Measurements from ENCODE around the gene KCNQ5. TPM values are rescaled to one million over a fixed set of nuclear protein-coding genes. Genes with fewer than 3 reads are reported as not detected.

The KCNQ5 gene
- total RNA-seq, 8 experiments from 2014 or later: 0.17 to 18.5 (median 1.7) TPM

DNA sequence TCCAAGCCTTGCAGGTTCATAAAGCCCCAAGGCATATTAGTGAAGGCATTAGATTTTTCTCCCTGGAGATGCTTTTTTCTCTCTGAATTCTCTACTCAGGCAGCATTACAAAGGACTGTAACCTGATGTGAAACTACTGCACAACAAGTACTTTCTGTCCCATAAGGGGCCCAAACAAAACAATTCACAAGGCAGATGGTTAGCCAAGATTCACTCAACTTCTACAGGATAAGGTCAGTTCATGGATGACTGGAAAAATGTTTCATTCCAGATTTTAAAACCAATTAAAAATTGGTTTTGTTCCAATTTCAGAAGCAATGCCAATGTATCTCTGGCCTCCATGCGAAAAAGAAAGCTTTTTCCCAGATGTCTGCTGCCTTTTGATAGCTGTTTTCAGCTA lies 421.6 kb downstream of the KCNQ5 start:
- no peak for ATAC-seq (replicated peaks in 6 of 8)
- Histone ChIP-seq H3K27ac (no peak overlapping the region), H3K4me1 (replicated peaks in 1 of 2) (peaks cover 0 to 4% of the 10 kb centered on the region in 2 donors), H3K4me3 (no peak overlapping the region)
- 88 to 100% (median 100%) methylated on average over 1 of the region's 1 CpG; no CpG with 5 or more reads in 5 of the 10 experiments for WGBS, 10 experiments
- in situ Hi-C loops (cut with MboI; ENCODE audit: low pct_unique_long_range_greater_than_20kb in 2 of 9, low sequenced_read_pairs in 9 of 9, unreplicated experiment in 9 of 9): no loop called here

DNA sequence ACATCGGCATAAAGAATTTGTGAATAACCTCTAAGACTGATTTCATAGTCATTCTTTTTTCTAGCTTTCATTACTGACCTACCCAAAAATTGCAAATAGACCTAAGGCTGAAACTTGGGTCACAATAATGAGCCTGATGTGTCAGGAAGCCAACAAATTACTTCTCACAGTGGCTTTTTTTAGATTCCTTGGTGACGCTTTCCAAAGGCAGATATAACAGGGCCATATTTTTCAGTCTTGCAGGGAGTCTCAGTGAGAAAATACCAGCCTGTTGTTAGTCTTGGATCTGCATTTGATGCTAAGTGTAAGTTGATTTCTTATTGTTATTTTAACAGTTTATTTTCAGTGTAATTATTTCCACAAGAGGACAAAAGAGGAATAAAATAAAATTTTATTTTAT lies 423.7 kb downstream of the KCNQ5 start:
- Histone ChIP-seq H3K4me3 (no peak overlapping the region), H3K4me1 (replicated peaks in 1 of 2) (peaks cover 0 to 4% of the 10 kb centered on the region in 2 donors), H3K27ac (no peak overlapping the region)
- in situ Hi-C loops (cut with MboI; ENCODE audit: low pct_unique_long_range_greater_than_20kb in 2 of 9, low sequenced_read_pairs in 9 of 9, unreplicated experiment in 9 of 9): no loop called here
- ATAC-seq (replicated peaks in 6 of 8): no peak
- WGBS, 10 experiments: 53 to 100% (median 86%) methylated on average over 1 to 2 of the region's 2 CpGs; no CpG with 5 or more reads in 3 of the 10 experiments

DNA sequence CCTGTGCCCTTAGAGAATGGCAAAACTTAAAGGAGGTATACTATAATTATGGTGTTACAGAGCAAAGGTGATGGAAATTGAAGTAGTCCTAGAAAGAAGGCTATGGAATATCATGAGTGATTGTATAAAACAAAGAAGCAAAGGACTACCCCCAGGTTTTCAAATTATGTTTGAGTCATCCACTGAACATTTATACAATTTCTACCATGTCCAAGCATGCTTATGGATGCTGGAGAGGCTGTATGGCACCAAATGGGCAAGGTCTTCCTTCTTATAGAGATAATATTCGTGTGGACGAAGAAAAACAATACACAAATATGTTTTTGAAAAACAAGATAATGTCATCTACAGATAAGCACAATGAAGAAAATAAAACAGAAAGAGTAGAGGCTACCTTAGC lies 425.9 kb downstream of the KCNQ5 start:
- H3K4me3 ChIP-seq: no peak overlapping the region
- in situ Hi-C loops (cut with MboI; ENCODE audit: low pct_unique_long_range_greater_than_20kb in 2 of 9, low sequenced_read_pairs in 9 of 9, unreplicated experiment in 9 of 9): no loop called here
- H3K27ac ChIP-seq: no peak overlapping the region
- no peak for ATAC-seq (replicated peaks in 6 of 8)
- WGBS, 10 experiments: 8 to 45% (median 29%) methylated on average over 2 of the region's 2 CpGs; no CpG with 5 or more reads in 3 of the 10 experiments
- H3K4me1 ChIP-seq (replicated peaks in 1 of 2): peaks cover 0 to 4% of the 10 kb centered on the region in 2 donors

DNA sequence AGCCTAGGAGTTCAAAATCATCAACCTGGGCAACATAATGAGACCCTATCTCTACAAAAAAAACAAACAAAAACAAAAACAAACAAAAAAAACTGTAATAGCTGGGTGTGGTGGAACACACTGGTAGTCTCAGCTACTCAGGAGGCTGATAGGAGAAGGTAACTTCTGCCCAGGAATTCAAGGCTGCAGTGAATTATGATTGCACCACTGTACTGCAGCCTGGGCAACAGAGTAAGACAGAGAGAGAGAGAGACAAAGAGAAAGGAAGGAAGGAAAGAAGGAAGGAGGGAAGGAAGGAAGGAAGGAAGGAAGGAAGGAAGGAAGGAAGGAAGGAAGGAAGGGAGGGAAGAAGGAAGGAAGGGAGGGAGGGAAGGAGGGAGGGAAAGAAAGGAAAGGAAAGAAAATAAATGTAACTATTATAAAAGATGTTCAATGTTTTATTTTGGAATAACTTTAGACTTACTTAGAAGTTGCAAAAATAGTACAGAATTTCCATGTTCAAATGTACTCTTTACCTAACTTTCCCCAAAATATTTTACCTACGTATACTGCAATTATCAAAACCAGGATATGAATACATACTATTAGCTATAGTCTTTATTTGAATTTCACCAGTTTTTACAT lies 428.2 kb downstream of the KCNQ5 start:
- no peak for ATAC-seq (replicated peaks in 6 of 8)
- Histone ChIP-seq H3K4me3 (no peak overlapping the region), H3K27ac (no peak overlapping the region), H3K4me1 (replicated peaks in 1 of 2) (peaks cover 0 to 4% of the 10 kb centered on the region in 2 donors)
- 82 to 100% (median 90%) methylated on average over 1 of the region's 1 CpG; no CpG with 5 or more reads in 3 of the 10 experiments for WGBS, 10 experiments
- in situ Hi-C loops (cut with MboI; ENCODE audit: low pct_unique_long_range_greater_than_20kb in 2 of 9, low sequenced_read_pairs in 9 of 9, unreplicated experiment in 9 of 9): no loop called here

DNA sequence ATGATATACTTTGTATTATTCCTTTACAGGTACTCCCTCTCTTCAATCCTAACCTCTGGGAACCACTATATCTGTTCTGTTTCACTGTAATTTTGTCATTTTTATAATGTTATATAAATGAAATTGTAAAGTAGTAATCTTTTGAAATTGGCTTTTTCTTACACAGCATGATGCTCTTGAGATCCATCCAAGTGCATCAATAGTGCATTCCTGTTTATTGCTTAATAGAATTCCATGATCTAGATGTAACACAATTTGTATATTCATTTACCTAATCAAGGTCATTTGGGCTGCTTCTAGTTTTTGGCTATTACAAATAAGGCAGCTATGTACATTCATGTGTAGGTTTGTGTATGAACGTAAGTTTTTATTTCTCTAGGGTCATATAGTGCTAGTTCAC lies 428.8 kb downstream of the KCNQ5 start:
- Histone ChIP-seq H3K27ac (no peak overlapping the region), H3K4me1 (replicated peaks in 1 of 2) (peaks cover 0 to under 1% of the 10 kb centered on the region in 2 donors), H3K4me3 (no peak overlapping the region)
- 50 to 100% (median 100%) methylated on average over 1 of the region's 1 CpG; no CpG with 5 or more reads in 3 of the 10 experiments for WGBS, 10 experiments
- in situ Hi-C loops (cut with MboI; ENCODE audit: low pct_unique_long_range_greater_than_20kb in 2 of 9, low sequenced_read_pairs in 9 of 9, unreplicated experiment in 9 of 9): no loop called here
- ATAC-seq (replicated peaks in 6 of 8): no peak

DNA sequence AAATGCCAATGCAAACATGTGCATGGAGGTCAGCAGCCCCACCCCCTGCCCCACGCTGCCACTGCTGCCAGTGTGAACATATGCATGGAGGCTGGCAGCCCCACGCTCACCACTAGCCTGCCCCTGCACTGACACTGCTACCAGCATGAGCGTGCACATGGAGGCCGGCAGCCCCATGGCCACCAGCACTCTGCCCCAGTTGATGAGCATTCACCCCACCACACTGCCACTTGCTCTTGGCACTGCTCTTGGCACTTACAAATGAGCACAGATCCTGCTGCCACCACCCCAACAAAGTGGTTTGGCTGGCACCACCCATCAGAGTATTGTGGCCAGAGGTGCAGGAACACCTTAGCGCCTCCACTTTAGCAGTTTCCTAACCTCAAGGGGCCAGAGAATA lies 429.3 kb downstream of the KCNQ5 start:
- Histone ChIP-seq H3K4me3 (no peak overlapping the region), H3K4me1 (replicated peaks in 1 of 2) (no peaks in the 10 kb centered on the region), H3K27ac (no peak overlapping the region)
- in situ Hi-C loops (cut with MboI; ENCODE audit: low pct_unique_long_range_greater_than_20kb in 2 of 9, low sequenced_read_pairs in 9 of 9, unreplicated experiment in 9 of 9): no loop called here
- ATAC-seq (replicated peaks in 6 of 8): no peak
- WGBS, 10 experiments: 57 to 100% (median 87%) methylated on average over 1 to 5 of the region's 5 CpGs; no CpG with 5 or more reads in 2 of the 10 experiments

DNA sequence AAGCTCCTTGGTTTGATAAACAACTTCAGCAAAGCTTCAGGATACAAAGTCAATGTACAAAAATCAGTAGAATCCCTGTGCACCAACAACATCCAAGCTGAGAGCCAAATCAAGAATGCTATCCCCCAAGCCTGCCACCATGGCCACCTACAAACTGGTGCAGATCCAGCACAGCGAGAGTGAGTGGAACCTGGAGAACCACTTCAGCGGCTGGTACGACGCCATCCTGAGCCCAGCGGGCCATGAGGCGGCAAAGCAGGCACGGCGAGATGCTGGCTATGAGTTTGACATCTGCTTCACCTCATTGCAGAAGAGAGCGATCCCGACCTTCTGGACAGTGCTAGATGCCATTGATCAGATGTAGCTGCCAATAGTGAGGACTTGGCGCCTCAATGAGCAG lies 433.1 kb downstream of the KCNQ5 start:
- Histone ChIP-seq H3K27ac (no peak overlapping the region), H3K4me3 (no peak overlapping the region), H3K4me1 (replicated peaks in 1 of 2) (no peaks in the 10 kb centered on the region)
- in situ Hi-C loops (cut with MboI; ENCODE audit: low pct_unique_long_range_greater_than_20kb in 2 of 9, low sequenced_read_pairs in 9 of 9, unreplicated experiment in 9 of 9): no loop called here
- ATAC-seq (replicated peaks in 6 of 8): no peak
- 50 to 100% (median 71%) methylated on average over 1 to 4 of the region's 11 CpGs; no CpG with 5 or more reads in 3 of the 10 experiments for WGBS, 10 experiments

DNA sequence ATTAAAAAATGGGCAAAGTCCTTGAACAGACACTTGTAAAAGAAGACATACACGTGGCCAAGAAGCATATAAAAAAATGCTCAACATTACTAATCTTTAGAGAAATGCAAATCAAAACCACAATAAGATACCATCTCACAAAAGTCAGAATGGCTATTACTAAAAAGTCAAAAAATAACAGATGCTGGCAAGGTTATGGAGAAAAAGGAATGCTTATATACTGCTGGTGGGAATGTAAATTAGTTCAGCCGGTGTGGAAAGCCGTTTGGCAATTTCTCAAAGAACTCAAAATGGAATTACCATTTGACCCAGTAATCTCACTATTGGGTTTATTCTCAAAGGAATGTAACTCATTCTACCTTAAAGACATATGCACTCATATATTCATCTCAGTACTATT lies 436.9 kb downstream of the KCNQ5 start:
- in situ Hi-C loops (cut with MboI; ENCODE audit: low pct_unique_long_range_greater_than_20kb in 2 of 9, low sequenced_read_pairs in 9 of 9, unreplicated experiment in 9 of 9): no loop called here
- no peak overlapping the region for H3K27ac ChIP-seq
- WGBS, 10 experiments: 0 to 96% (median 76%) methylated on average over 2 to 3 of the region's 3 CpGs; no CpG with 5 or more reads in 1 of the 10 experiments
- no peak for ATAC-seq (replicated peaks in 6 of 8)
- peaks cover 4 to 10% of the 10 kb centered on the region in 2 donors for H3K4me1 ChIP-seq (replicated peaks in 1 of 2)
- no peak overlapping the region for H3K4me3 ChIP-seq

DNA sequence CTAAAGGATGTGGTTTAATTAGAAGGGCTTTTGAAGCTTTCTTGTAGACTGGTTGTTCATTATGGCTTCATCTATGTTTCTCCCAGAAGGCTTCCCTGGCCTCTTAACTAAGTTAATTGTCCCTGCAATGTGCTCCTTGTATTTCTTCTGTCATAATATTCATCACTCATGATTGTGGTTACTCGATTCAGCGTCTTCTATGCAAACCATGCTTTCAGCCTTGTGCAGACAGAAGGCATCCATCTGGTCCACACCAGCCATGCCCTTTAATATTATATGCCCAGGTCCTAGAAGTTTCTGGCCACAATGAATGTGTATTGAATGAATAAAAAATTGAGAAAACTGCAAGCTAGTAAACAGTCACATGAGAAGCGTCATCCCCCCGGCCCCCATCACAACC lies 440.3 kb downstream of the KCNQ5 start:
- peak in 4 of 8 experiments; percentile 19 to 73 (median 59) for ATAC-seq (replicated peaks in 6 of 8)
- in situ Hi-C loops (cut with MboI; ENCODE audit: low pct_unique_long_range_greater_than_20kb in 2 of 9, low sequenced_read_pairs in 9 of 9, unreplicated experiment in 9 of 9): no loop called here
- peak overlapping the region in 1 of 2 donors; percentile 13 for H3K27ac ChIP-seq
- H3K4me3 ChIP-seq: no peak overlapping the region
- peaks cover 4 to 22% of the 10 kb centered on the region in 2 donors for H3K4me1 ChIP-seq (replicated peaks in 1 of 2)
- 0 to 79% (median 40%) methylated on average over 2 to 4 of the region's 4 CpGs; no CpG with 5 or more reads in 2 of the 10 experiments for WGBS, 10 experiments

DNA sequence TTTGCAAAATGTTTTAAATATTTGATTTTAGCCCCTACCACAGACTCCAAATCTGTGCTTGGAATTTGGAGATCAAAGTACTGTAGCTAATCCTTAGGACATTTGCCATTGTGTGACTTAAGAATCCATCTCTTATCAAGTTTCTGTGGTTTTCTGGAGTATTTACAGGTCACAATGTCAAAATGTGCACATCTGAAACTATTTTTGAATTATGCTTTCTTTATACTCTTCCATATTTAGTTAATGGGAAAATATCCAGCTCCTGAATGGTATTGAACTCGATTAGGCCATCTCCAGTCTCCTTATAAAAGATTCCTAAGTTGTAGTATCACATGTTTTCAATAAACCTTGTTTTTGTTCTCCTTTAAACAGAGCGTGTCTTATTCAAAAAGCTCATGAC lies 441.0 kb downstream of the KCNQ5 start:
- 43 to 100% (median 65%) methylated on average over 1 to 2 of the region's 2 CpGs; no CpG with 5 or more reads in 2 of the 10 experiments for WGBS, 10 experiments
- ATAC-seq (replicated peaks in 6 of 8): peak in 2 of 8 experiments; percentile 28 to 43
- Histone ChIP-seq H3K27ac (no peak overlapping the region), H3K4me3 (no peak overlapping the region), H3K4me1 (replicated peaks in 1 of 2) (peaks cover 4 to 22% of the 10 kb centered on the region in 2 donors)
- in situ Hi-C loops (cut with MboI; ENCODE audit: low pct_unique_long_range_greater_than_20kb in 2 of 9, low sequenced_read_pairs in 9 of 9, unreplicated experiment in 9 of 9): no loop called here

DNA sequence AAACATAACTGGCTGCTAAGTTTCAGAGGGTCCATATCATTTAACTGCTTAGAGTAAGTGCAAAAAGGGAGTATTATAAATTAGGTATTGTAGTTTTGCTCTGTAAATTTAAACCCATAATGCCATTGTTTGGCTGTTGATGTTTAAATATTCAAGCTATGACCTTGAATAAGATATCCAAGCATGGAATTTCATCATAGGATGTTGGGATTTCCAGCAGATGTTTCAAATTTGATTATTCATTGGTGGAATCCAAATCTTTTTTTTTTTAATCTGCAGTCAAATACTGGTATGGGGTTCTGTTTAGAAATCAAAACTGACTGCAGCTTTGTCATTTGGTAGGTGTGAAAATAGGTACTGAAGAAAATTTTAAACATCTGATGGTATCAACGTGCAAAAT lies 442.4 kb downstream of the KCNQ5 start:
- 63 to 100% (median 77%) methylated on average over 1 of the region's 1 CpG; no CpG with 5 or more reads in 2 of the 10 experiments for WGBS, 10 experiments
- H3K27ac ChIP-seq: no peak overlapping the region
- no peak for ATAC-seq (replicated peaks in 6 of 8)
- H3K4me1 ChIP-seq (replicated peaks in 1 of 2): peaks cover 4 to 22% of the 10 kb centered on the region in 2 donors
- in situ Hi-C loops (cut with MboI; ENCODE audit: low pct_unique_long_range_greater_than_20kb in 2 of 9, low sequenced_read_pairs in 9 of 9, unreplicated experiment in 9 of 9): no loop called here
- H3K4me3 ChIP-seq: no peak overlapping the region

DNA sequence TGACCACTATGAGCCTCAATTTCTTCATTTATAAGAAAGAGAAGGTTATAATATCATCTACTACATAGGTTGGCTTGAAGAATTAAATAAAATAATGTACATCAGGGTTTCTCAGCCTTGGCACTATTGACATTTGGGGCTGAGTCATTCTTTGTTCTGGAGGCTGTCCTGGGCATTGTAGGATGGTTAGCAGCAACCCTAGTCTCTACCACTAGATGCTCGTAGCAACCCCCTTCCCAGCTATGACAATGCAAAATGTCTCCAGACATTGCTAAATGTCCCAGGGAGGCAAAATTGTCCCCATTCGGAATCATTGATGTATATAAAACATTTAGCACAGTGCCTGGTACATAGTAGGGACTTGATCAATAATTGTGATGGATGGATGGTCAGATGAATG lies 451.4 kb downstream of the KCNQ5 start:
- 67 to 100% (median 83%) methylated on average over 1 to 2 of the region's 2 CpGs; no CpG with 5 or more reads in 4 of the 10 experiments for WGBS, 10 experiments
- no peak overlapping the region for H3K27ac ChIP-seq
- H3K4me3 ChIP-seq: no peak overlapping the region
- in situ Hi-C loops (cut with MboI; ENCODE audit: low pct_unique_long_range_greater_than_20kb in 2 of 9, low sequenced_read_pairs in 9 of 9, unreplicated experiment in 9 of 9): no loop called here
- no peak for ATAC-seq (replicated peaks in 6 of 8)
- H3K4me1 ChIP-seq (replicated peaks in 1 of 2): no peaks in the 10 kb centered on the region

DNA sequence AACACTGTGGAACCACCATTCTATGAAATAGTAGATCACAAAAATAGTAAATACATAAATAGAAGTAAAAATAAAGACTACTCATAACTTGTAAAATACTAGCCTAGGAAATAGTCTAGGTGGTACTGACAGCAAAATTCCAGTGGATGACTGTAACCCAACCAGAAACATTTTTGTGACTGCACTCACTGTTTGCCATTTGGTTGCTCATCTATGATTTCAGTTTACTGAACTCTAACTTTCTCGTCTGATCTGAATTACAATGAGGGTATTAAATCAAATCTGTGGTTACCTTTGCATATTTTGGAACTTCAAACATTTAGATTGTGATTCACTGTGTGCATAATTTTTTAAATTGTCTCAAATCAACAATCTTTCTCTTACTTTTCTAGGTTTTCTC lies 452.3 kb downstream of the KCNQ5 start:
- WGBS, 10 experiments: 17 to 100% (median 79%) methylated on average over 1 of the region's 1 CpG
- ATAC-seq (replicated peaks in 6 of 8): no peak
- no peak overlapping the region for H3K27ac ChIP-seq

More for the DNA sequence above, 452.3 kb downstream of the KCNQ5 start:
- no peak overlapping the region for H3K4me3 ChIP-seq
- H3K4me1 ChIP-seq (replicated peaks in 1 of 2): no peaks in the 10 kb centered on the region
- in situ Hi-C loops (cut with MboI; ENCODE audit: low pct_unique_long_range_greater_than_20kb in 2 of 9, low sequenced_read_pairs in 9 of 9, unreplicated experiment in 9 of 9): no loop called here

All from motor neuron (in vitro differentiated cells).